ENCODE measurements around the gene FAM184B.
"Not testable (repeated sequence)": the region's sequence is repeated elsewhere in the genome, so short reads cannot be mapped to it uniquely, and the experiment has no call there.

The FAM184B gene

GRCh38 chr4:17713779-17714178 is 67.6 kb downstream of the FAM184B start:
- Histone ChIP-seq H4K91ac (ENCODE audit: low read length) (no peak overlapping the region), H2AFZ (ENCODE audit: low read depth, low read length) (no peak overlapping the region), H3K27ac (ENCODE audit: low read length, poor library complexity, severe bottlenecking) (no peak overlapping the region), H3K27me3 (ENCODE audit: control insufficient read depth in 1 of 2, insufficient read depth in 1 of 2, low read length in 2 of 2) (peaks cover 0 to 12% of the 10 kb centered on the region in 2 experiments), H2BK15ac (ENCODE audit: low read depth, poor library complexity, severe bottlenecking) (no peak overlapping the region), H3K9ac (ENCODE audit: low read length) (no peak overlapping the region), H2AK5ac (ENCODE audit: low read length, severe bottlenecking) (no peak overlapping the region), H3K4ac (ENCODE audit: low read depth in 1 of 2, low read length in 2 of 2) (no peak overlapping the region), H3K9me3 (ENCODE audit: control insufficient read depth, low read length) (no peaks in the 10 kb centered on the region), H3K79me1 (replicated peaks; ENCODE audit: low read length, poor library complexity, severe bottlenecking) (no peaks in the 10 kb centered on the region), H2BK12ac (ENCODE audit: low read length in 2 of 2) (no peak overlapping the region), H3K4me1 (ENCODE audit: control insufficient read depth, insufficient read depth, low read depth, low read length) (no peaks in the 10 kb centered on the region), H4K8ac (ENCODE audit: low read length) (no peak overlapping the region), H2BK5ac (ENCODE audit: low read depth, low read length, poor library complexity, severe bottlenecking) (no peak overlapping the region), H3K36me3 (ENCODE audit: control insufficient read depth in 1 of 2, insufficient read depth in 2 of 2, low read depth in 1 of 2, low read length in 2 of 2) (no peaks in the 10 kb centered on the region), H3K18ac (ENCODE audit: low read depth in 1 of 2, low read length in 2 of 2) (no peak overlapping the region), H2BK120ac (ENCODE audit: low read depth, low read length) (no peak overlapping the region), H3K23ac (ENCODE audit: low read length in 2 of 2) (no peak overlapping the region), H3K4me3 (ENCODE audit: insufficient read depth in 1 of 2, low read depth in 1 of 2, low read length in 2 of 2) (no peak overlapping the region), H3K4me2 (ENCODE audit: low read length, poor library complexity, severe bottlenecking) (no peak overlapping the region), H3K14ac (ENCODE audit: low read length in 2 of 2) (no peak overlapping the region)
- 97% methylated on average over 5 of the region's 5 CpGs for WGBS
- no peak for DNase-seq

- H2BK15ac ChIP-seq (ENCODE audit: low read depth, poor library complexity, severe bottlenecking) = no peak overlapping the region
- no peak overlapping the region for H3K9ac ChIP-seq (ENCODE audit: low read length)
- no peak overlapping the region for H3K4me2 ChIP-seq (ENCODE audit: low read length, poor library complexity, severe bottlenecking)
- H2AK5ac ChIP-seq (ENCODE audit: low read length, severe bottlenecking) = no peak overlapping the region
- H3K9me3 ChIP-seq (ENCODE audit: control insufficient read depth, low read length) = no peaks in the 10 kb centered on the region
- H3K23ac ChIP-seq (ENCODE audit: low read length in 2 of 2) = no peak overlapping the region
- no peak overlapping the region for H3K4me3 ChIP-seq (ENCODE audit: insufficient read depth in 1 of 2, low read depth in 1 of 2, low read length in 2 of 2)
- no peaks in the 10 kb centered on the region for H3K36me3 ChIP-seq (ENCODE audit: control insufficient read depth in 1 of 2, insufficient read depth in 2 of 2, low read depth in 1 of 2, low read length in 2 of 2)
- H3K14ac ChIP-seq (ENCODE audit: low read length in 2 of 2) = no peak overlapping the region
- no peak for DNase-seq
- no peak overlapping the region for H4K91ac ChIP-seq (ENCODE audit: low read length)
- H3K79me1 ChIP-seq (replicated peaks; ENCODE audit: low read length, poor library complexity, severe bottlenecking) = no peaks in the 10 kb centered on the region
- 74% methylated on average over 5 of the region's 5 CpGs for WGBS
- H3K27ac ChIP-seq (ENCODE audit: low read length, poor library complexity, severe bottlenecking) = no peak overlapping the region
- H2BK12ac ChIP-seq (ENCODE audit: low read length in 2 of 2) = no peak overlapping the region
- no peaks in the 10 kb centered on the region for H3K4me1 ChIP-seq (ENCODE audit: control insufficient read depth, insufficient read depth, low read depth, low read length)
- no peak overlapping the region for H2BK120ac ChIP-seq (ENCODE audit: low read depth, low read length)
- H3K27me3 ChIP-seq (ENCODE audit: control insufficient read depth in 1 of 2, insufficient read depth in 1 of 2, low read length in 2 of 2) = peaks cover 0 to 14% of the 10 kb centered on the region in 2 experiments
- no peak overlapping the region for H2BK5ac ChIP-seq (ENCODE audit: low read depth, low read length, poor library complexity, severe bottlenecking)
- no peak overlapping the region for H3K4ac ChIP-seq (ENCODE audit: low read depth in 1 of 2, low read length in 2 of 2)
- H2AFZ ChIP-seq (ENCODE audit: low read depth, low read length) = no peak overlapping the region
- no peak overlapping the region for H3K18ac ChIP-seq (ENCODE audit: low read depth in 1 of 2, low read length in 2 of 2)
- H4K8ac ChIP-seq (ENCODE audit: low read length) = no peak overlapping the region
Measured at GRCh38 chr4:17712166-17712565, 69.3 kb downstream of the FAM184B start.

- H3K18ac ChIP-seq (ENCODE audit: low read depth in 1 of 2, low read length in 2 of 2); H3K4me3 ChIP-seq (ENCODE audit: insufficient read depth in 1 of 2, low read depth in 1 of 2, low read length in 2 of 2); H3K27ac ChIP-seq (ENCODE audit: low read length, poor library complexity, severe bottlenecking); H2AFZ ChIP-seq (ENCODE audit: low read depth, low read length); DNase-seq; H3K14ac ChIP-seq (ENCODE audit: low read length in 2 of 2); H3K4me2 ChIP-seq (ENCODE audit: low read length, poor library complexity, severe bottlenecking); H3K9ac ChIP-seq (ENCODE audit: low read length); H3K9me3 ChIP-seq (ENCODE audit: control insufficient read depth, low read length); H2BK120ac ChIP-seq (ENCODE audit: low read depth, low read length); H2BK5ac ChIP-seq (ENCODE audit: low read depth, low read length, poor library complexity, severe bottlenecking); H4K91ac ChIP-seq (ENCODE audit: low read length); H2BK15ac ChIP-seq (ENCODE audit: low read depth, poor library complexity, severe bottlenecking); H2BK12ac ChIP-seq (ENCODE audit: low read length in 2 of 2); H4K8ac ChIP-seq (ENCODE audit: low read length); H3K4me1 ChIP-seq (ENCODE audit: control insufficient read depth, insufficient read depth, low read depth, low read length); H3K79me1 ChIP-seq (replicated peaks; ENCODE audit: low read length, poor library complexity, severe bottlenecking); H2AK5ac ChIP-seq (ENCODE audit: low read length, severe bottlenecking); H3K36me3 ChIP-seq (ENCODE audit: control insufficient read depth in 1 of 2, insufficient read depth in 2 of 2, low read depth in 1 of 2, low read length in 2 of 2); H3K4ac ChIP-seq (ENCODE audit: low read depth in 1 of 2, low read length in 2 of 2); H3K23ac ChIP-seq (ENCODE audit: low read length in 2 of 2): not testable (repeated sequence)
- peaks cover 0 to 18% of the 10 kb centered on the region in 2 experiments for H3K27me3 ChIP-seq (ENCODE audit: control insufficient read depth in 1 of 2, insufficient read depth in 1 of 2, low read length in 2 of 2)
- 97% methylated on average over 3 of the region's 8 CpGs for WGBS
Measured at GRCh38 chr4:17711206-17711605, 70.2 kb downstream of the FAM184B start.

GRCh38 chr4:17709763-17710068 is 71.7 kb downstream of the FAM184B start:
- H2AK5ac ChIP-seq (ENCODE audit: low read length, severe bottlenecking) = no peak overlapping the region
- H3K4me2 ChIP-seq (ENCODE audit: low read length, poor library complexity, severe bottlenecking) = no peak overlapping the region
- no peak overlapping the region for H2BK120ac ChIP-seq (ENCODE audit: low read depth, low read length)
- DNase-seq = no peak
- H4K8ac ChIP-seq (ENCODE audit: low read length) = no peak overlapping the region
- H3K4me1 ChIP-seq (ENCODE audit: control insufficient read depth, insufficient read depth, low read depth, low read length) = no peaks in the 10 kb centered on the region
- no peak overlapping the region for H2BK12ac ChIP-seq (ENCODE audit: low read length in 2 of 2)
- no peak overlapping the region for H2BK15ac ChIP-seq (ENCODE audit: low read depth, poor library complexity, severe bottlenecking)
- no peak overlapping the region for H4K91ac ChIP-seq (ENCODE audit: low read length)
- no peak overlapping the region for H3K4me3 ChIP-seq (ENCODE audit: insufficient read depth in 1 of 2, low read depth in 1 of 2, low read length in 2 of 2)
- H3K27ac ChIP-seq (ENCODE audit: low read length, poor library complexity, severe bottlenecking) = no peak overlapping the region
- no peaks in the 10 kb centered on the region for H3K79me1 ChIP-seq (replicated peaks; ENCODE audit: low read length, poor library complexity, severe bottlenecking)
- WGBS = 92% methylated on average over 8 of the region's 8 CpGs
- H3K27me3 ChIP-seq (ENCODE audit: control insufficient read depth in 1 of 2, insufficient read depth in 1 of 2, low read length in 2 of 2) = peaks cover 0 to 33% of the 10 kb centered on the region in 2 experiments
- no peaks in the 10 kb centered on the region for H3K36me3 ChIP-seq (ENCODE audit: control insufficient read depth in 1 of 2, insufficient read depth in 2 of 2, low read depth in 1 of 2, low read length in 2 of 2)
- peaks cover 3% of the 10 kb centered on the region for H3K9me3 ChIP-seq (ENCODE audit: control insufficient read depth, low read length)
- H2BK5ac ChIP-seq (ENCODE audit: low read depth, low read length, poor library complexity, severe bottlenecking) = no peak overlapping the region
- H2AFZ ChIP-seq (ENCODE audit: low read depth, low read length) = no peak overlapping the region
- H3K4ac ChIP-seq (ENCODE audit: low read depth in 1 of 2, low read length in 2 of 2) = no peak overlapping the region
- H3K18ac ChIP-seq (ENCODE audit: low read depth in 1 of 2, low read length in 2 of 2) = no peak overlapping the region
- no peak overlapping the region for H3K23ac ChIP-seq (ENCODE audit: low read length in 2 of 2)
- no peak overlapping the region for H3K14ac ChIP-seq (ENCODE audit: low read length in 2 of 2)
- H3K9ac ChIP-seq (ENCODE audit: low read length) = no peak overlapping the region
